Pons (tissue), 1 donor: ENCODE results near the gene HOMEZ.
"Not testable (repeated sequence)": the region's sequence is repeated elsewhere in the genome, so short reads cannot be mapped to it uniquely, and the experiment has no call there.

Experiments used
- DNase-seq: peaks from one replicate; pipeline ENCODE4 v3.0.0-alpha.2; 2016; ENCODE audit warnings: low spot score

Gene HOMEZ

GRCh38 chr14:23281247-23281646 is 4.7 kb downstream of the HOMEZ start:
- DNase-seq, result no peak

- not testable (repeated sequence) for DNase-seq
Observed at GRCh38 chr14:23277928-23278327, 8.0 kb downstream of the HOMEZ start.

GRCh38 chr14:23277189-23277588 is 8.7 kb downstream of the HOMEZ start:
- no peak for DNase-seq

- no peak for DNase-seq
Observed at GRCh38 chr14:23275412-23275811, 10.5 kb downstream of the HOMEZ start.

GRCh38 chr14:23269193-23269592 is 16.7 kb downstream of the HOMEZ start:
- DNase-seq, result no peak

- DNase-seq, result not testable (repeated sequence)
Observed at GRCh38 chr14:23260849-23261248, 25.1 kb downstream of the HOMEZ start.

GRCh38 chr14:23259426-23259825 is 26.5 kb downstream of the HOMEZ start:
- DNase-seq, result no peak

- no peak for DNase-seq
Observed at GRCh38 chr14:23258256-23258655, 27.7 kb downstream of the HOMEZ start.

GRCh38 chr14:23252420-23253333 is 33.3 kb downstream of the HOMEZ start:
- no peak for DNase-seq

- no peak for DNase-seq
Observed at GRCh38 chr14:23252006-23252405, 33.9 kb downstream of the HOMEZ start.

GRCh38 chr14:23249824-23250223 is 36.1 kb downstream of the HOMEZ start:
- no peak for DNase-seq

- DNase-seq, result no peak
Observed at GRCh38 chr14:23248601-23249000, 37.3 kb downstream of the HOMEZ start.

GRCh38 chr14:23245282-23245681 is 40.6 kb downstream of the HOMEZ start:
- no peak for DNase-seq

- DNase-seq, result no peak
Observed at GRCh38 chr14:23243066-23243465, 42.9 kb downstream of the HOMEZ start.

GRCh38 chr14:23242076-23242475 is 43.9 kb downstream of the HOMEZ start:
- no peak for DNase-seq

- DNase-seq, result not testable (repeated sequence)
Observed at GRCh38 chr14:23241061-23241715, 44.7 kb downstream of the HOMEZ start.

- DNase-seq, result no peak
Observed at GRCh38 chr14:23240661-23241060, 45.3 kb downstream of the HOMEZ start.

GRCh38 chr14:23237772-23238594 is 47.9 kb downstream of the HOMEZ start, which contains the start of gene RNF212B:
Gene RNF212B (plus strand): TSS chr14:23237936. CDS start chr14:23240346, 2,410 bp downstream.
- DNase-seq, result peak; percentile 61

GRCh38 chr14:23232241-23232808 is 53.6 kb downstream of the HOMEZ start:
- DNase-seq, result not testable (repeated sequence)

- DNase-seq, result no peak
Observed at GRCh38 chr14:23228812-23229211, 57.1 kb downstream of the HOMEZ start.

- no peak for DNase-seq
Observed at GRCh38 chr14:23227566-23227965, 58.4 kb downstream of the HOMEZ start.

- not testable (repeated sequence) for DNase-seq
Observed at GRCh38 chr14:23224958-23225357, 61.0 kb downstream of the HOMEZ start.
